HG02623 (cell line): ENCODE data around the gene CZIB.
"Not testable (repeated sequence)": the region's sequence is repeated elsewhere in the genome, so short reads cannot be mapped to it uniquely, and the experiment has no call there.

ENCODE experiments used
- ATAC-seq: cut with Tn5 transposase; IDR thresholded peaks from one replicate; pipeline ENCODE4 v1.9.1; 2021; ENCODE audit warnings: moderate library complexity; ENCODE audit not compliant: unreplicated experiment

CZIB gene

DNA sequence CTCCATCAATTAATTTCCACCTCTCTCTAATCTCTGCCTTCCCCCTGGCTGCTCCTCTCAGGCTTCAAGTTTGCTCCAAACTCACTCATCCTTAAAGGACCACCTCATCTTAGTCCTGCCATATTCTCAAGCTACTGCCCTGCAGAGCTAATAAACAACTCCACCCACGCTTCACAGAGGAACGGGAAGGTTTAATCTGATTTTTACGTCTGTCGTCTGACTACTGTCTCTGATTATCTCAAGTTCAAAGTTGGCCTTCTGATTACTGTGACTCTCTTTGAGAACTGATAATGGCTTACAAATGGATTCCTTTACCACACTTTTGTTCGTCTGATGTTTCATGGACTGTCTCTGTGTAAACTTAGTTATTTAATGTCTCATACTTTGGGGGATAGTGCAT lies 31.4 kb downstream of the CZIB start:
- ATAC-seq: no peak

DNA sequence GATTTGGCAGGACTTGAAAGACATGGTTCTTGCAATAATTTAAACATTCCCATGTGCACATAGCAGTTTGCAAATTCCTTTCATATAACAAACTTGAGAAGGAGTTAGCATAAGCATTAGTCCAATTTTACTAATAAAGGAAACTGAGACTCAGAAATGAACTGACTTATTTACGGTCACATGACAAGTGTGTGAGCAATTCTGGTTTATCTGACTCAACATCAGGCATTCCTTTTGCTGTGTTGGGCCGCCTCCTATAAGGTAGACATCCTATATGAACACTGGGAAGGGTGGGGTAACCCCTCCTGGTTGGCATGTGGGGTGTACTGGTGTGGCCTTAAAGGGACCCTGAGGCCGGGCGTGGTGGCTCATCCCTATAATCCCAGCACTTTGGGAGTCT lies 32.3 kb downstream of the CZIB start:
- no peak for ATAC-seq

DNA sequence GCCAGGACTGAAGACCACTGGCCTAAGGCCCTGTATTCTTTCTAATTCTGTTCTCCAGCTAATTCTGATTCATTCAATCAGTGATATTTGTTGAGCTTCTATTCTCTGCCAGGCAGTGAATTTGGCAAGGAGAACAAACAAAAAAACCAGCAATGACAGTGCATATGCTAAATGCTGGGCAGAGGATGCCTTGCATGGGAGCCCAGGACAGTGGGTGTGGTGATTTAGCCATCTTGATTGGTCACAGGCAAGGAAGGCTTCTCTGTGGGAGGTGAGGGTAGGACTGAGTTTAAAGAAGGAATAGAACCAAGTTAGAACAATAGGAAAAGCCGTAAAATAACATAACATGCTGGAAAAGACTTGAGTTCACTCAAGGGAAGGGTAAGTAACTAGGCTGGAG lies 33.0 kb downstream of the CZIB start:
- no peak for ATAC-seq

DNA sequence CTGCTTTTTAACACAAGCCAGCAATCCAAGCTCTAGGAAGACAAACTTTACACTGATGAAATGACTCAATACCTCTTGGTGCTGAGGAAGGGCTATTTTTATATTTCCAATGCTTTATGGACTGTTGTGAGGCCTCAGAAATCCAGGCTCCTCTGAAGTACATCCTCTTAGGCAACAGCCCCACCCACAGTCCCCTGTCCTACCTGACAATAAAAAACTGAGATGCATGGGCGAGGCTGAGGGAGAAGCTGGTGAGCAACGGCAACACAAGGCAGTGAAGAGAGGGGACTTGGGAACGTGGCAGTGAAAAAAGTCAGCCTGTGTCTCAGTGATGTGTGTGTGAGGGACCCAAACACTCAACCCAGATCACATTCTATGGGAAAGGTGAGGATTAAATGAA lies 33.9 kb downstream of the CZIB start:
- no peak for ATAC-seq

DNA sequence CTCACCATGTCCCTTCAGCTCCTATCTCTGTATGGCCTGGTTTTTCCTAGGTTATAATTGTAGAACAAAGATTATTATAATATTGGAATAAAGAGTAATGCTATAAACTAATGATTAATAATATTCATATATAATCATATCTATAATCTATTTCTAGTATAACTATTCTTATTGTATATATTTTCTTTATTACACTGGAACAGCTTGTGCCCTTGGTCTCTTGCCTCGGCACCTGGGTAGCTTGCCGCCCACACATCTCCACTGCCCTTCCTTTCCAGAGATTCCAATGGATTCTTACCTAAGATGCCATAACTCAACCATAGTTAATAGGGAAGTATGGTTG lies 34.5 kb downstream of the CZIB start:
- not testable (repeated sequence) for ATAC-seq

DNA sequence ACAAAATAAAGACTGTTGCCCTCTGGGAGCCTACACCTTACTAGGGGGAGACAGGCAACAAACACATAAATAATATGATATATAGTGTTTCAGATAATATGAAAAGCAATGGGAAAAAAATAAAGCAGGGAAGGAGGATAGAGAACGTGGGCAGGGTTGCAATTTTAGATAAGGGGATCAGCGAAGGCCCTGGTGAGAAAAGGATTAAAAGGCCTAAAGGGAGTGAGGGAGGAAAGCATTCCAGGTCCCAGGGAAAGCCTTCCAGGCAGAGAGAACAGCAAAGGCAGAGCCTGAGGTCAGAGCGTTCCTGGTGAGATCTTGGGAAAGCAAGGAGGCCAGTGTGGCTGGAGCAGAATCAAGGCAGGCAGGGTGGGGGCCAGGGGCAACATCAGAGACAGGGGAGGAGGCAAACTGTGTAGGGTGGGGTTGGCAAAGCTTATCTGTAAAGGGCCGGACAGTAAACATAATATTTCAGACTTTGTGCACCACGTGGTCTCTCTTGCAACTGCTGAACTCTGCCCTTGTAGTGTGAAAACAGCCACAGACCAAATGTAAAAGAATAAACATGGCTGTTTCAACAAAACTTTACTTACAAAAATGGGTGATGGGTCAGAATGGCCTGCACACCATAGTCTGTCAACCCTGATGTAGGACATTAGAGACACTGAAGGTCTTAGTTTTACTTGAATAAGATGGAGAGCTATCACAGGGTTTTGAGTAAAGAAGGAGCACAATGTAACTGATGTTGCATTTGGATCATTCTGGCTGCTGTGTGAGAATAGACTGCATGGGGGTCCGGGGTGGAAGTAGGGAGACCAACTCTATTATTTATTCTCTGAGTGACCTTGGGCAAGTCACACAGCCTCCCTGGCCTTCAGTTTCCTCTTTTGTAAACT lies 37.1 kb downstream of the CZIB start:
- no peak for ATAC-seq

DNA sequence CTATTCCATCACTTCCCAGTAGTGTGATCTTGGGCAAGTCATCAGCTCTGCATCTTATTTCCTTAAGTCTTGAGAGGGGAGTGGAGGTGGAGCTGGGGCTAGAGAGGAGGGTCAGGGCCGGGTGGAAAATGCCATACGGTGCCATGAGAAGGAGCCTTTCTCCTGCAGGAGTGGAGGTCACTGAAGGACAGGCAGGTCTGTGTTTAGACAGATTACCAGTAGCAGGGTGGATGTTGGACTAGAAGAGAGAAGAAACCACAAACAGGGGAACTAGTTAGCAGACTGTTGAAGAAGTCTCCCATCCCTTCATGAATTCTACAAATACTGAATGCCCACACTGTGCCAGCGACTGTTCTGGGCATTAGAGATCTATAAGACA lies 37.7 kb downstream of the CZIB start:
- ATAC-seq: no peak

DNA sequence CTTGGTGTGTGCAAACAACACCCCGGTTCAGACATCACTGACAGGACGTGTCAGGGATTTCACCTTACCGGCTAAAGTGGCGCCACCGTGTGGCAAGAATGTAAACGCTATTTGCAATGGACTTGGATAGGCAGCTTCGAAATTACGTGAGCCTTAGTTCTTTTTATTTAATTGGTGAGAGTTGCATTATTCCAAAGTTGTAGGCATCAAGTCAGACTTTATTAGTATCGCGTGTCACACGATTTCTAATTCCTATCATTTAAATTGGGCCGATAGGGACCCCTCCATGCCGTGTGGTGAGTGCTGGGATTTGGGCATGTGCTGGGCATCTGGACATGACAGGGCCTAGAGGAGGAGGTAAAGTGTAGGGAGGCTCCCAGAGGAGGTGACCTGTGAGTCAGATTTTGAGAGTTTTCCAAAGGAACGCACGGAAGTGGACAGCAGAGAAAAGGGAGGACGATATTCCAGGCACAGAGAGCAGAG lies 38.3 kb downstream of the CZIB start:
- no peak for ATAC-seq

DNA sequence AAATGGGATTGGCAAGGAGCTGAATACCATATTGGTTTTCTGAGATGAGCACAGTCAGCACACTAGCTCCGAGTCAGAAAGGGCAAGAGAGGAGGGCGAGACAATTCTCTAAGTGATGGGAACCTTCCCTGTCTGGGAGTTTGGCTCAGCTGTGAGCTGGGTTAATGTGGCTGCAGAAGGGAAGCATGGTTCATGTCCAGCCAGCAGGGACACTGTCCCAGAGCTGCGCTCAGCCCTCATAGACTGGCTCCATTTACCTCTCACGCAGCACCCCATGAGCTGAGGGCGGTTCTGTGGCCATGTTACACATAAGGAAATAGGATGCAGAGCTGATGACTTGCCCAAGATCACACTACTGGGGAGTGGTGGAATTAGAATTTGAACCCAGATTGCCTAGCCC lies 39.5 kb downstream of the CZIB start:
- no peak for ATAC-seq

DNA sequence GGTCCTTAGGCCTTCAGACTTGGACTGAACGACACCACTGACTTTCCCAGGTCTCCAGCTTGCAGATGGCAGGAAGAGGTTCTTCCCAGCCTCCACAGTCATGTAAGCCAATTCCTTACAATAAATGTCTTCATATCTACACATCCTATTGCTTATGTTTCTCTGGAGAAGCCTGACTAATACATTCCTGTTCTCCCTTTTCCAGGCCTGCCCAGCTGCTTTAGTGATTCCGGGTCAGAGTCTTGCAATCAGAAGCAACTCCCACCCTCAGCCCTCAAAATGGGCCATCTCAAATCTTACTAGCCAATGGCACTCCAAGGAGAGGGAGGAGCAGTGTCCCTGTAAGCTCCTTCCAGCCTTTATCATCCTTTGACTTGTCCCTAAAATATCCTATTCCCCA lies 40.2 kb downstream of the CZIB start:
- ATAC-seq: no peak

DNA sequence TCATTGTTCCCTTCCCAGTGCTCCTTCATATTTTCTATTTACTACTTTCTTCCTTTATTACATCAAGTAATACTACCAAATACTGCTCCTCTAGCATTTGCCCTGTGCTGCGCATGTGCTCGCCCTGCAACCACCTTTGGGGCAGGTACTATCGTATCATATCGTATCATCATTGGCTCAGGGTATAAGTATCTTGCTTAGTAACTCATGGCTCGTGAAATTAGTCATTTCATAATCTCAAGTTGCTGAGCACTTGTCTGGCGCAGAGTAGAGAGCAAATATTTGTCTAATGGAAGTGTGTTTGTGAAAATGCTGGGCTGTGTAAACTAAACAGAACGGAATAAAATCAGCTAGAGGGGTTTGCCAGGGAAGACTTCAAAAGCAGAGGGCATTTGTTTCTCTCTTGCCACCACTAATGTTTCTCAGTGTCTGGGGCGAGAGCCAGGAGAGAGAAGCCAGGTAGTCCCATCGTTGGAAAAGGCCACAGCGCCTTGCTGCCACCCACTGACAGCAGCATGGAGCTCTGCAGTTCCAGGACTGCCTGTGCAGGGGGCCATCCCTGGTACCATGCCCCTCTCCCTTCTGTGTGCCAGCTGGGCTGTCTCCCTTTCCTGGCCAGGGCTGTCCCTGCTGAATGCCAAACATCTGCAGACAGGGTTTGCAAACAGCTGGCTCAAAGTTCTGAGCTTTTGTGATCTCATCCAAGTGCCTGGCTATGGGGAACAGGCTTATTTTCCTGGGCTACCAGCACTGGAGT lies 43.8 kb downstream of the CZIB start:
- ATAC-seq: no peak

DNA sequence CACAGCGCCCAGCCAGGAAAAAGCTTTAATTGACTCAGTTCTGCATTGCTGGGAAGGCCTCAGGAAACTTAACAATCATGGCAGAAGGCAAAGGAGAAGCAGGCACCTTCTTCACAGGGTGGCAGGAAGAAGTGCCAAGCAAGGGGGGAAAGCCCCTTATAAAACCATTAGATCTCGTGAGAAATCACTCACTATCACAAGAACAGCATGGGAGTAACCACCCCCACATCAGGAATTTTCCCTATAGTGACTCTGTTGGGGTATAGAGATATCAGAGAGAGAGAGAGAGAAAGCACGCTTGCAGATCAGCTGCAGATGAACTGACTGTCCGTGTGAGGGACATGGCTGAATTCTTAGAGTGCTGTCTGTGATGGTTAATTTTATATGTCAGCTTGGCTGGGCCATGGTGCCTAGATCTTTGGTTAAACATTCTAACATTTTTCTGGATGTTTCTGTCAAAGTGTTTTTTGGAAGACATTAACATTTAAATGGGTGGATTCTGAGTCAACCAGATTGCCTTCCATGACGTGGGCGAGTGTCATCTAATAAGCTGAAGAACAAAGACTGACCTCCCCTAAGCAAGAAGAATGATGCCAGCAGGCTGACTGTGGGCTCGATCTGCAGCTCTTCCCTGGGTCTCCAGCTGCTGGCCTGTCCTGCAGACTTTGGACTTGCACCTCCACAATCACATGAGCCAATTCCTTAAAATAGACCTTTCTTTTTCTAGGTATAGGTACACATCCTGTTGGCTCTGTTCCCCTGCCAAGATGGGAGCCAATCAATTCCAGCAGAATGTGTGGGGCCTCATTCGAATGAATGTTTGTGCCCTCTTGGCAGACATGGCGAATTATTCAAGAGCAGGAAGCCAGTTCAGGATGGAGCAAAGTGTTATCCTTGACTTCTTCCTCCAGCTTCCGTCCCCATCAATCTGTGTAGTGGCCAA lies 45.2 kb downstream of the CZIB start:
- ATAC-seq: no peak

DNA sequence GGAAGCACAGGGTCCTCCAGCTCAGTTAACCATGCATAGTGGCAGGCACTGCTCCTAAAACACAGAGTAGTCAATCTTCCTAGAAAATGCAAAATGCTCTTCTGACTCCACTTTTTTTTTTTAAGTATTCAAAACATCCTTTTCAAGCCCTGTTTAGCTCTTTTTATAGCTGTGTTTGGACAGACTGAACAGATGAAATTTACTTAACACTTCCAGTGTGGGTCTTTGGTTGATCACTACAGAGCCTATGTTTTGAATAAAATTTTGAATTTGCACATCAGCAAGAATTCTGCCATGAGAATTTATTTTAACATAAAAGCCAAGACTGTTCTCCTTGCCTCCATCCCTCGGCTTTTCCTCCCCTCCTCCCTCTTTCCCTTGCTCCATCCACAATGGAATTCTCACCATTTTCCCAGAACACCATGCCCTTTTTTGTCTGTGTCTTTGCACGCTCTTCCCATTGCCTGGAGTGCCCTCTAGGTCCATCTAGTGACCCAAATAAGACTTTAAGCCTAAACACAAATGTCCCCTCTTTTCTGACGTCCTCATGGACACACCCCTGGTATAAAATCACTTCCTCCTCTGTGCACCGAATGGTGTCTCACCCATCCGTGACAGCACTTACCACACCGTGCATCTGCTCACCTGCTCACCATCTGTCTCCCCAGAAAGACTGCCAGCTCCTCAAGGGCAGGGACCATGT lies 47.9 kb downstream of the CZIB start:
- ATAC-seq: no peak

DNA sequence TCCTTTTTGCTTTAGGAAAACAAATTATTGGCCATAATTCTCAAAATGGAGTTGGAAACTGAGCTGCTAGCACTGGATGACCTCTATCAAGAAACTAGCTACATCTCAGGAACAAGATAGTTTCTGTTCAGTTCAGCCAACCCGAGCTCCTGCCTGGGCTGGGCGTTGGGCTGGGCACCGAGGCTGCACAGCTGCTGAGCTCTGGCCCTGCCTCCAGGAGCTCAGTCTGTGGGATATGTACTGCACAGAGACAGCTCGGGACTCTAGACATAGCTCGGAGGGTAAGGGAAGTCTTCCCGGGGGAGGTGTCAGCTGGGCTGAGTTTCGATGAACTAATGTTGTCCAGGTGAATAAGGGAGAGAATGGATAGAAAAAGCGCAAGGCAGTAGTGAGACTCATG lies 53.5 kb downstream of the CZIB start:
- no peak for ATAC-seq

DNA sequence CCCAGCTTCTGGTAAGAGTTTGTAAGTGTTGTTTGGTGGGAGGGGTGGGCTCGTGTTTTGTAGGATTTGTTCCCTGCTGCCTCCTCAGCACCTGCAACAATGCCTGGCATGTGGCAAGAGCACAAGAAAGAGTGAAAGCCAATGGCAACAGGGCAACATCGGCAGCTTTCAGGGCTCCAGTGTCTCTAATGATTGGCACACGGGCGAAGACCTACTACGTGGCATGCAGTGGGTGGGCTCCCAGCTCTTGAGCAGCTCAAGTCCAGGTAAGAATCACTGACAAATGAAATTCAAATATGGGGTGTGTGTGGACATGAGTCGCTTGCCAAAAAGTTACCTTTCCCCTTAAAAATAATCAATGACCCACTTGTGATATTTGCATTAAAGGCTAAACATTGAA lies 54.1 kb downstream of the CZIB start:
- ATAC-seq: no peak

DNA sequence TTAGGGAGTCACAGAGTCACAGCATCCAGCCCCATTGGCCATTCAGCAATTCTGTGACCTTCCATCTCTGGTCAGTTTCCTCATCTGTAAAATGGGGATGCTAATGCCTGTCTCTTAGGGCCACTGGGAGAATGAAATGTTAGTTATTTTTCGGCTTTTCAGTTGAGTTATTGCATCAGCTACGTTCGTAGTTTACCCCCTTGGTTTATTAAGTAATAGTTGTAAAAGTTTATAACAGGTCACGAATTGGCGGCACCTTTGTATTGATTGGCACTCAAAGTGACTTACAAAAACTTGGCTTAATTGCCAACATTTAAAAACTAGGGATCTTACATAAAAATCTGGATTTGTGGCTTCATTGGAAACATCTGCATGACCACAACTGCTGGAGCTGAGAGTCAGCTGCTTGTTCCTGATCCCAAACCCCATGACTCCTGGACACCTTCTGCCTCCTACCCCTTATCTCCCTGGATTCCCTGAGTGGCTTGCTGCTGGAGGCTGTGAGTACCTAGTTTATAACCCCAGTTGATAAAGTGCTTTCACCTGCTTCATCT lies 54.9 kb downstream of the CZIB start:
- no peak for ATAC-seq
